ENCODE data around the gene MAP7. TPM values are rescaled to one million over a fixed set of nuclear protein-coding genes. Genes with fewer than 3 reads are reported as not detected.

Gene MAP7
- total and polyA plus RNA-seq, 9 of the 15 experiments (the other 6 are each of a cell fraction or from before 2014, with no cell fraction given): 0.76 to 7.7 (median 3.9) TPM

GRCh38 chr6:136471372-136471771 is 78.8 kb downstream of the MAP7 start:
- H4K20me1 ChIP-seq (replicated peaks; ENCODE audit: control insufficient read depth, insufficient read depth, low read length): no peaks in the 10 kb centered on the region
- DNase-seq (ENCODE audit: extremely low read depth in 1 of 4, low spot score in 3 of 4): no peak
- no peaks in the 10 kb centered on the region for H3K36me3 ChIP-seq (ENCODE audit: control insufficient read depth, insufficient read depth, low read length)
- H3K4me3 ChIP-seq: no peak overlapping the region
- 0 out of 5 replicates have a peak, but pooled peaks cover 0 to 3% of the 10 kb centered on the region in 2 experiments for H3K4me1 ChIP-seq (replicated peaks in 1 of 2; ENCODE audit: control insufficient read depth in 2 of 2, insufficient read depth in 2 of 2, low read length in 2 of 2)
- WGBS (ENCODE audit: insufficient coverage, low coverage, missing lambda C conversion rate): 7% methylated on average over 5 of the region's 5 CpGs
- no peaks in the 10 kb centered on the region for H3K27me3 ChIP-seq (ENCODE audit: control insufficient read depth in 2 of 2, insufficient read depth in 2 of 2, low read length in 2 of 2)
- in situ Hi-C loops (cut with MboI): no loop called here
- no peaks in the 10 kb centered on the region for H3K79me2 ChIP-seq (ENCODE audit: control insufficient read depth, insufficient read depth, low read length)
- ATAC-seq: no peak
- TF ChIP-seq ZNF395 (CRISPR knock-in tag; IDR thresholded peaks at IDR 0.05) (peak; percentile 34; the same call in 1 of the 2 replicates), REST (IDR thresholded peaks at IDR 0.05; ENCODE audit: borderline replicate concordance) (peak; percentile 93), REST (CRISPR knock-in tag; IDR thresholded peaks at IDR 0.05; ENCODE audit: low read depth) (peak; percentile 92), KLF10 (CRISPR knock-in tag; IDR thresholded peaks at IDR 0.05) (no peak), HCFC1 (IDR thresholded peaks at IDR 0.05; ENCODE audit: low read depth, low read length) (no peak), RFX1 (IDR thresholded peaks at IDR 0.05) (no peak), NFIC (IDR thresholded peaks at IDR 0.05) (no peak), EHMT2 (IDR thresholded peaks at IDR 0.05) (peak; percentile 56; the same call in 1 of the 2 replicates), ZBTB17 (CRISPR knock-in tag; IDR thresholded peaks at IDR 0.05) (no peak), FOXA3 (CRISPR knock-in tag; conservative IDR thresholded peaks at IDR 0.05 in 1 of 2, IDR thresholded peaks at IDR 0.05 in 1 of 2) (0 out of 4 replicates have a peak, but pooled peaks of 1 of the 2 experiments have one; percentile 23), HSF4 (CRISPR knock-in tag; IDR thresholded peaks at IDR 0.05; ENCODE audit: borderline replicate concordance) (no peak), IRF2 (CRISPR knock-in tag; IDR thresholded peaks at IDR 0.05) (no peak), CAMTA2 (CRISPR knock-in tag; conservative IDR thresholded peaks at IDR 0.05) (no peak), ZZZ3 (IDR thresholded peaks at IDR 0.05) (no peak)
- H3K4me2 ChIP-seq (ENCODE audit: insufficient read depth, low read length): no peak overlapping the region
- H3K9me1 ChIP-seq (ENCODE audit: control insufficient read depth, insufficient read depth, low read length): no peaks in the 10 kb centered on the region
- no peak overlapping the region for H2AFZ ChIP-seq (ENCODE audit: low read depth, low read length)
- intact Hi-C loops (cut with micrococcal nuclease): no loop called here
- FAIRE-seq: no peak
- no peaks in the 10 kb centered on the region for H3K9me3 ChIP-seq (replicated peaks; ENCODE audit: control insufficient read depth, insufficient read depth, low read depth, low read length)
- no peak overlapping the region for H3K27ac ChIP-seq (ENCODE audit: extremely low read depth, low read depth, low read length)
- no TSS peak for BruUV-seq (replicated peaks)
- H3K9ac ChIP-seq (ENCODE audit: insufficient read depth in 1 of 2, low read depth in 2 of 2, low read length in 2 of 2): no peak overlapping the region
- POLR2A ChIA-PET: interaction anchor here (0.7 to 1.9 kb wide), 3 partner anchors 9 to 17 kb away, joined by 3 to 7 read pairs (median 4); no protein-coding TSS in a partner anchor
- CTCF ChIA-PET (ENCODE audit: low intra/inter-chr PET ratio): no interaction called here
